Measurements from ENCODE around the gene TASOR. TPM values are rescaled to one million over a fixed set of nuclear protein-coding genes. Genes with fewer than 3 reads are reported as not detected.

Gene TASOR
- polyA plus RNA-seq, 1 donor from 2014 or later, result 84.8 TPM

Other genes starting within 250 kb of the TASOR start
- 57.5 and 60.4 TPM in 2 replicates for gene ERC2, start 214.8 kb downstream of the TASOR start, polyA plus RNA-seq
- gene CCDC66, start 126.1 kb downstream of the TASOR start, polyA plus RNA-seq, result 42.6 and 80.3 TPM in 2 replicates
- gene ARHGEF3, start 118.7 kb upstream of the TASOR start, polyA plus RNA-seq, result 4.1 and 4.5 TPM in 2 replicates